Measurements from ENCODE around the gene AUNIP.

Gene AUNIP, protein sequence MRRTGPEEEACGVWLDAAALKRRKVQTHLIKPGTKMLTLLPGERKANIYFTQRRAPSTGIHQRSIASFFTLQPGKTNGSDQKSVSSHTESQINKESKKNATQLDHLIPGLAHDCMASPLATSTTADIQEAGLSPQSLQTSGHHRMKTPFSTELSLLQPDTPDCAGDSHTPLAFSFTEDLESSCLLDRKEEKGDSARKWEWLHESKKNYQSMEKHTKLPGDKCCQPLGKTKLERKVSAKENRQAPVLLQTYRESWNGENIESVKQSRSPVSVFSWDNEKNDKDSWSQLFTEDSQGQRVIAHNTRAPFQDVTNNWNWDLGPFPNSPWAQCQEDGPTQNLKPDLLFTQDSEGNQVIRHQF

DNA sequence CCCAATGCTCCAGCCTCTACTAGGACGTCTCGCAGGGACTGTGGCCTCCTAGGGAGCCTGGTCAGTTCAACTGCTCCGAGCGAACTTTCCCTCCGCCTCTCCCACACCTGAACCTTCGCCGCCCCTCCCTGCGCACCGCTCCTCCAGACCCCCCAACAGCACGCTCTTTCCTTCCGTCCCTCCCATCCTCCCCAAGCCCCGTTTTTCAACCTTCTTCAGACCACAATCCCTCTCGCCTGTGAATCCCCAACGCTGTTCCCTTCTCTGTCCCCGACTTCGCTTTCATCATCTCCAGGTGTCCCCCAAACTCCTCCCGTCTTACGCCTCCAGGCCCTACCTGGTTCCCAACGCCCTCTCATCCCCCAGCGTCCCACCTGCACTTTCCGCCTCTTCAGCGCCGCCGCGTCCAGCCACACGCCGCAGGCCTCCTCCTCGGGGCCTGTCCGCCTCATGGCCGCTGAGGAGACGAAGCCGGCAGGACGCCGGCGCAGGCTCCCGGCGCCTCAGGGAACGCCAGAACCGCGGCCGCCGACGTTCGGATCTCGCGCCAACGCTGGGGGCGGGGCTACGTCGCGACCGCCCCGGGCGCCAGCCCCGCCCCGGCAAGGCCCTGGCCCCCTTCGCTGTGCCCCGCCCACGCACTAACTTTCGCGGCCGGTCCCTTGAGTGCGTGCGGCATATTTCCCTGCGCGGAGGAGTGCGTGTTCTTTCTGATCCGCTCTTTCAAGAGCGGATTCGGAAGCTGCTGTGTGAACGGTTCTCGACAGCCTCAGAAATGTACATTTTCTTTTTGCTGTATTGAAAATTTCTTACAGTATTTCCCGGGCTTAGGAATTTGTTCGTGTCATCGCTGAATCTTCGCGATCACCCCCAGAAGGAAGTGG lies at the start of gene AUNIP:
TSS of gene AUNIP (minus strand) at position 552 of the 884 bp plus-strand sequence. CDS start at position 452, 100 bp downstream.
- DNase-seq = peak; percentile 70

DNA sequence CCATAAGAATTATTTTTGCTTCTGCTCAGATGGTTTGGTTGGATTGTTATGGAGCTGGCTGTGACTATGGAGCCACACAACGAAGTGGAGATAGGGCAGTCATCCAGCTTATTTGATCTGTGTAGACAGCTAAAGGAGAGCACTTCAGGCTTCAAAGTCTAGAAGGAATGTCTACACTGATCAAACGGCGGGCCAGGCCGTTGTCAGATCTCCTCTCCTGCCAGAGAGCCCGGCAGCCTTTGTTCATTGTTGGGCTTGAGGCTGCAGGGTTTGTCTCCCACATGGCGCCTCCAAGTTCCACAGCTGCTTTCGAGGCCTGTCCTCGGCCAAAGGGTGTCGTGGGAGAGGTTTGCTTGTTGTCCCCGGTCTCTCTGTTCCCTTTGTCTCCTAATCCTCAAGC lies 49.8 kb upstream of the AUNIP start:
- DNase-seq = no peak

DNA sequence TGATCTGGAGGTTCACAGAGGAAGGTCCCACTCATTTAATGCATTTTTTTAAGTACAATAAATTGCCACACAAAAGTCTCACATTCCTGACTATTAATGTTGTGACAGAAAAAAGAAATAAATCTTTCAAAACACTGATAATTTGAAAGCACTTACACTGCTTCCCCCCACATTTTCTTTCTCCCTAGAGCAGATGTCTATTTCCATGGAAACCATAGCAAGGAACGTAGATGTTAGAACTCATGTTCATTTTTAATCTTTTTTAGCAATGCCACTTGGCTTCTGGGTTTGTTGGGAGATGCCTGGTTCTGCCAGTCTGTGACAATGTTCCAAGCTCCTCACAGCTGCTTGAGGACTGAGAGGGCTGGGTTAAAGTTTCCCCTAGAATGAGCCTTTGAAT lies 48.9 kb upstream of the AUNIP start:
- no peak for DNase-seq

DNA sequence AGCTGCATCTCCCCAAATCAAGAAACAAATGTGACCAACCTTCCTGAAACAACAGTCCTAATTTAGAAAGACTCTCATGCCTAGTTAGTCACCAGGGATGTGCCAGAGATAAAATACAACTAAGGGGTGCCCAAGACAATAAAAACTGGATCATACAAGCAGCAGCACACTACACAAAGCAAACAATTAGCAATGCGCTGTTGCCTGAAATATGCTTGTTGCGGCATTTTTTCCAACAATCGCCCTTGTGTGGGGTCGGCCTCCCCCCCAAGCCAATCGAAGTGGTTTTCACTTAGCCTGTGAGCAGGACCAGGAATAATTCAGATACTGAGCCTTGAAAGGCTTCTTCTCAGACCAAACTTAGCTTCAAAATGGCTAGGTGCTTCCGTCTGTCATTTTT lies 48.3 kb upstream of the AUNIP start:
- DNase-seq = no peak

DNA sequence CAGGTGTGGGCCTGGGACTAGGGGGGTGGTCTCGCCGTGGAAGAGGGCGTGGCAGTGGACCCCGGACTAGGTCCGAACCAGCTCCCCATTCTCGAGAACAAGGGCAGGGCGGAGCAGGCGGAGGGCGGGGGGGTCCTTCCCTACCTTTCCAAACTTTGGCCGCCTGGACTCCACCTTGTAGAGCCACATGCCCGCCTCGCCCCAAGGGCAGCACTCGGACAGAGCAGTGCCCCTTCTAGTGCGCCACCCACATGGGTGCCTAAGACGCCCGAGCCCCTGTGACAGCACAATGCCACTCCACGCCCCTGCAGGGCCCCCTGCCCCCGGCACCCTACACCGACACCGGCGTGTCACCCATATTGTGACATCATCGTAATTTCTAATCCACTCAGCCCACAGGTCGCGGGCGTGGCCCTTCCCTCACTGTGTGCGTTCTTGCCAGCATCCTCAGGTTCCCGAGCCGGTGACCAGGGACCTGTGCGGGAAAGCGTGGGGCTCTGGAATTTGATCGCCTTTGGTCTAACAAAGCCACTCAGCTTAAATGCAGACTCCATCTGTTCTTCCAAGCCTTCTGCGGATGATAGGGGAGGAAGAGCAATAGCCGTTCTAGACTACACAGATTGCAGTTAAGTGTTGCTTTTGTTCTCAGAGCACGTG lies 47.5 kb upstream of the AUNIP start:
- peak; percentile 61 for DNase-seq

DNA sequence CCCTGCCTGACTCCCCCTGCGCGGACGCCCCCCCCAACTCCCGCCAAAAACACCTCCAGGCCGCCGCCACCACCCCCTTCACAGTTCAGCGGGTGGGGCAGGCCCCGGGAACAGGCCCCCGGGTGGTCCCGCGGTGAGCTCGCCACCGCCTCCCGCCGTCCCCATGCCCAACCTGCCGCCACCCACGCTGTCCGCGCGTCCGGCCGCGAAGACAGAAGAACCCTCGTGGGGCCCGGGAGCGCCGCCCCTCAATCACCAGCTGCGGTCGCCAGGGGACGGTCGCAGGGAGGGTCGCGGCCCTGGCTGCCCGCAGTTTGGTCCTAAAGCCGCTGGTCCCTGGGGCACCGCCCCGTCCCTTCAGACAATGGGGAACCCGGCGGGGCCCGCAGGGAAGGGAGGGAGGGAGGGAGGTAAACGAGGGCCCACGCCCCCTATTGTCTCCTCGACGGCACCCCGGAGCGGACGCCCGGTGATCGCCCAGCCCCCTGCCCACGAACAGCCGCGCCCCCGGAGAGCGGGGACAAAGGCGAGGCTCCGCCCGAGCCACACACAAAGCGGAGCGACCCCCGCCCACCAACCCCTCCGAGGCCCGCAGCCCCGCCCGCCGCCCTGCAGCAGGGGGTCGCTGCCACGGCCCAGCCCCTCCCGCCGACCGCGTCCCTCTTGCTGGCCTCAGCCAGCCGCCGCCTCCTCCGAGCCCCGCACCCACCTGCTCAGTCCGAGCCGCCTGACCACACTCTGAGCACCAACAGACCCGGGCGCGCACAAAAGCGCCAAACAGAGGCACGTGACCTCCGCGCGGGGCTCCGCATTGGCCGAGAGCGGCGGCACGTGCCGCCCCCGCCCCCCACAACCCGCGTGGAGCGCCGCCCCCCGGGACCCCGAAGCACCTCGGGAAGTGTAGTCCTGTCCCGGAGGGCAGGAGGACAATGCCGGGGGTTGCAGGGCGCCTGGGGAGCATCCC lies 46.7 kb upstream of the AUNIP start, which contains the start of gene STMN1:
TSS of gene STMN1 (minus strand) at position 740 of the 964 bp plus-strand sequence. CDS start 1,743 bp downstream, outside the sequence.
- DNase-seq = peak; percentile 94

DNA sequence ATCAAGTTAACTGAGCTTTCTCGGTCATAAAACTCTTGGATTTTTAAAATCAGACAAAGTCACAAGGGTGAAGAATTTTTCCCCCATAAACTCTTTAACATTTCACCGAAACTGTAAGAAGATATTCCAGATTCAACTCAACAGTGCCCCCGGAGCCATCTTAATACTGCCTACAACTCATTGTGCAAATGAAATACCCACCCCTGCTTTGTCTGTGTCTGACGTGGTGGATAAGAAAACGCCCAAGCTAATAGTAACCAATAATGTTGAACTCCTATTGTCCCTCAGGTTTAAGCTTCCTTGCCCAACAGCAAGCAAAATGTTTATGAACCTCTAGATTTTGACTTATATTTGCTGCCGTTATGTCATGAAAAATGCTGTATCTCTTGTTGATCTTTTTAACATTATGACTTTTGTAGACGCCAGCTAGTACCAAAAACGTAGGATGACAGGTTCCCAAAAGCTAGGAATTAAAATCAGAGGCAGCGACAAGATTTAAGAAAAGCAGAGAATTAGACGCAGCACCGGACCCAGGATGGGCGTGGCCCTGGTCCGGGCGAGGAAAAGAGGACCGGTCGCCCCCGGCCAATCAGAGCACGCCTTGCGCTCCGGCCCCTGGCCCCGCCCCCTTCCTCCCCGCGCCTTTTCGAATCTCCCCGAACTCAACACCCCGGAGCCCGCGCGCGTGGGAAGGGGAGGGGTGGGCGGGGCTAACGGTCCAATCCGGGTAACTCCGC lies 45.9 kb upstream of the AUNIP start:
- peak; percentile 94 for DNase-seq

DNA sequence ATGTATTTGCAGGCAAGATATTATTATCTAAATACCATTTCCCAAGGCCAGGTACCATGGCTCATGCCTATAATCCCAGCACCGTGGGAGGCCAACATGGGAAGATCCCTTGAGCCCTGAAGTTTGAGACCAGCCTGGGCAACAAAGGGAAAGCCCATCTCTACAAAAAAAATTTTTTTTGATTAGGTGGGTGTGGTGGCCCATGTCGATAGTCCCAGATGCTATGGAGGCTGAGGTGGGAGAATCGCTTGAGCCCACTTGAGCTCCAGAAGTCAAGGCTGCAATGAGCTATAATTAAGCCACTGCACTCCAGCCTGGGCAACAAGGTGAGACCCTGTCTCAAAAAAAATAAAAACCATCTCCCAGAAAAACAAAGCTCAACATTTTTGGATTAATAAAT lies 44.7 kb upstream of the AUNIP start:
- no peak for DNase-seq

DNA sequence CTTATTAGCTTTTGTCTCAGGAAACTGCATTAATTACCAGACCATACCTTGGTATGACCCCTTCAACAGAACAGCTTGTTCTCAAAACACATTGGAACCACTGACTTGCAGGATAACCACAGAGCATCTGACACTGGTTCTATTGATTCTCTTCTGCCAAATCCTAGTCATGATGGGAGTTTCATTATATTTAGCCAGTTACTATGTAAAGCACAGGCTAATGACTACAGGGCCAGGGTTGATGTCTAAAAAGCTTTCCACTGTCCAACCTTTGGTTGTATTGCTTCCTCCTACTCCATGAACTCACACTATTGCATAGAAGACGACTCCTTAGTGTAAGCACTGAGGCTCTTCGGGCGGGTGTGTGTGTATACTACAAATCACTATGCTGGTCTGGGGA lies 43.2 kb upstream of the AUNIP start:
- no peak for DNase-seq

DNA sequence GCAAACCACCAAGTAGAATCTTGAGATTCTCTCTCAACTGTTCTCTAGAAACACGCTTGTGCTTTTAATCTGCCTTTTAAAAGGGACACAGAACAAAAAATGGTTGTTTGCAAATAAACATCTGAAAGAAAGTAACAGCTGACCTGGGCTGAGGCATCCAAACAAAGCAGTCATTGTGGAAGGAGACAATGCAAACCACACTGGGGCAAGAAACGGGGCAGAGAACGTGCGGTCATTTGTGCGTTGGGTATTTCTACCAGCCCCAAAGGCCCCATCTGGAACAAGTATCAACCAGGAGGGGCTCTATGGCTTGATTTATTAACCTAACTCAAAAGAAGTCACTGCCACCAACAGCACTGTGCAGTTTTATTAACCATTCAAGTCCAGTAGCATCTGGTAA lies 41.0 kb upstream of the AUNIP start:
- no peak for DNase-seq

DNA sequence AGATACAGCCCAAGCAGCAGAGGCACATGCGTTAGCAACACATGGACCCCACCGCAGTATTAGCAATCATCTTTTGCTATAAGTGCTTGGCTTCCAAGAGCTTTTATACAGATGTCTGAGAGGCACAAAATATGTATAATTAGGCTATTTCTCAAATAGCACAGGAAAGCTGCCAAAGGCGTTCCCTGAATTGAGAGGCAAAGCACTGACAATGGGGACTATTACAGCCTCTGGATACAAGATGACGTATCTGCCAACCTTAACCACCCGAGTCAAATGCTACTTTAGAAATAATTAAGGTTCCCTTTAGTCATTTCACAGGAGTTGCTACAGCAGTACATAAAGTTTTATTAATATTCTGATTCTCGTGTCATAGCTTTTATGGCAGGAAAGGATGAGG lies 40.5 kb upstream of the AUNIP start:
- DNase-seq = peak; percentile 88

DNA sequence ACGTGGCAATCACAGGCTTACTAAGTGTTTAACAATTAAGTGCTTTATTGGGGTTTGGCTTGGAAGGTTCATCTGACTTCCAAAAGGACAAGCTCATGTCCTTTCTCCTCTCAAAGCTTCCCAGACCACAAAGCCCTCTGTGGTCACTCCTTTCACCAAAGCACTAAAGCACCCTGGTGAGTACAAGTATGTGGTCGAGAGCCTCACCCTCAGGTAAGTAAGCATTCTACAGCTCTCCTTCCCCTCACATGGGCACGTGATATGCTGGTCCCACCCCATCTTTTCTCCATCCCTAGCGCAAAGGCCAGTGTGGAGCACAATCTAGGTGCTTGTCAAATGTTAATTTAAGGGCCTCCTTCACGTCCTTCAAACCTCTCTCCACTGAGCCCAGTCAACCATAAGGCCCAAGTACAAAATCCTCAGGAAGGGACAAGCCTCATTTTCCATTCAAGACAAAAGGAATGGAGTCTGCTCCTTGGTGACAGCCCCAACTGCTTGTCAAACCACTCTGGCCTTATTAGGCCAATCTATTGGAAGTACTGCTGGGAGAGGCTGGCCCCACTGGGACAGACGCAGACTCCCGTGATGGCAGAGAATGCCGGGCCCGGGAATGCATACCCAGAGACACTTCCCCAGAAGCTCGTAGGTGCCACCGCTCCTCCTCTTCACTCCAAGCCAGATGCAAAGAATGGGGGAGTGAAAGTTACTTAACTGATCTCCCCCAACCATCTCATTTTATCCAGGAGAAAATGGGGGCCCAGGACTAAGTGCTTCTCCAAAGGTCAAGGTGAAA lies 39.2 kb upstream of the AUNIP start:
- DNase-seq = no peak

DNA sequence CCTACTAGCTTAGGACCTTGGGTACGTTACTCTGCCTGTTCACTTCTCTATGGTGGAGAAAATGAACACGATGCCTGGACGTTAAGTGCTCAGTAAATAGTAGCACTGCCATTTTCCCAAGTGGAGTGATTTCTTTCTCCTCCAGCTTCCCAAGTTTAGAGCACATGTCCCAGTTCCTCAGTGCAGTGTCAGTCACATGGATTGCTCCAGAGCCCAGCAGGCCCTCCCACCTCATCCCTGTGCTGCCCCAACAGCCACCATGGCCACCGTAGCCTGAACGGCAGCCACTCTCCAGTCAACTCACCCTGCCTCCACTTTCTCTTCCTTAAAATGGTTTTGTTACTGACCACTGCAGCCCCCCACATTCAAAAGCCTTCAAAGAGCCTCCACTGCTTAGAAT lies 38.5 kb upstream of the AUNIP start:
- no peak for DNase-seq

DNA sequence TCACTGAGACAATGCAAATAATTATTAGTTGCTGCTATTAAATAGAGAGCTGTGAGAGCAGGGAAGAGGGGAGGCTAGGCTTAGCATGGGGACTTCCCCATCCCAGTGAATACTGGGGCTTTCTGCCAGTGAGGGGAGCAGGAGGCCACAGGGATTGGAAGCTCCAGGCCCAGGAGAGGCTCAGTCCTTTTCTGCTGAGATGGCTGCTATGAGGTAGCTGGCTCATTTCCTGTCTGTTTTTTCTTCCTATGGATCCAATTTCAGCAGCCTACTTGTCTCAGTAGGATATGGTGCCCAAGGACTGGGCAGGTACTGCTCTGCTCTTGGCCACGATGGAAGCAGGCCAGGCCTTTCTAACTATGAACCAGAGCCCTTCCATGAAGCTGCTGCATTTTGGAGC lies 37.0 kb upstream of the AUNIP start:
- DNase-seq = no peak

DNA sequence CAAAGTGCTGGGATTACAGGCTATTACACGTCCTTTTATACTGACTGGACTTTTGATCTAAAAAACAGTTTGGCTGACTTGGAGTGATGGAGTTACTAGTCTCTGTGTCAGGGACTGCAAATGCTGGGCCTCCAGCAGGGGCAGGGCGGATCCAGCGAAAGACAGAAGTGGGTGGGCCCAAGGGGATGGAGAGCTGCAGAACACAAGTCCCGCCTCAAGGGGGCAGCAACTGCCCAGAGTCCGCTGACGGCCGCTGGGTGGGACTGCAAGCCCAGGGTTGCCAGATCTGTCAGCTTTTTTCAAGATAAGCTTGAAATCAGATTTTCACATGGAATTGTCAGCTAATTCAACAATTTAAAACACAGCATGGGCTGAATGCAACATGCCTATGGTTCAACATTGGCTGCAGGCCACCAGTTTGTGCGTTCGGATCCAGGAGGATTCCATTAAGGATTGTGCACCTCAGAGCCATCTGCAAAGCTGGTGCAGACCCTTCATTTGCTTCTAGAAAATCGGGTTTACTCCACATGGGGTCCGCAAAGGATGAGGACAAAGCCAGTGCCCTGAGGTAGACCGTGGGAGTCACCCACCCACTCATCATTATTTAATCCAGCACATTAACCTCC lies 36.2 kb upstream of the AUNIP start:
- DNase-seq = peak; percentile 88

DNA sequence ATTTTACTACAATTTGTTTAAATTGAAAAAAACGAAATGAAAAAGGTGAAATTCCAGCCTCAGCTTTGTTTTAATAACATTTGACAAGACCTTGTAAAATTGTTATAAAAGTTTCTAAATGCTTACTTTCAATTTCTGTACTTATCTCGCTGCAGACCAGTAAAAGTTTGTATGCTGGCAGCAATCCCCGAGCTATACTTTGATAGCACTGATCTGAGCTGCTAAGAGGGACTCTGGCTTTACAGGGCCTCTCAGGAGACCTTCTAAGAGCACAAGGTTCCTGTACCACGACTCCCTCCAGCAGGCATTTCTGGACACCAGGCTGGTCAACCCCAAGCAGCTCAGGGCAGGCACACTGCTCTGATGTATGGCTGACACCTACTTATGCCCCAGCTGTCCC lies 33.9 kb upstream of the AUNIP start:
- no peak for DNase-seq

DNA sequence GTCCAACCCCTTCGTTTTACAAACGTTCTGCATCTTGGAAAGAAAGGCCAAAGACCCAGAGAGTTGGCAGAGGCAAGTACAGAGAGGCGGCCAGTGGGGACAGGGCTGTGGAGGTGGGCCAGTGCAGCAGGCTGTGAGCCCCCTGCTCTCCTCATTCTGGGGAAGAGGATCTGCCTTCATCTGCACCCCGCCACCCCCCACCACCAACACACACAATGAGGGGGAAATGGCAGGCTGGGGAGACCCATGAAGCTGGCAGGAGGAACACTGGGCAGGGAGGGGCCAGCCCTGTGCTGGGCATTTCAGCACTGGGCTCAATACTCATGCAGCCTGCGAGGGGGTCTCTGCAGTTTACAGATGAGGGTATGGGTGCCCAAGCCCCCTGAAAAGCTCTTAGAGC lies 32.3 kb upstream of the AUNIP start:
- DNase-seq = no peak

DNA sequence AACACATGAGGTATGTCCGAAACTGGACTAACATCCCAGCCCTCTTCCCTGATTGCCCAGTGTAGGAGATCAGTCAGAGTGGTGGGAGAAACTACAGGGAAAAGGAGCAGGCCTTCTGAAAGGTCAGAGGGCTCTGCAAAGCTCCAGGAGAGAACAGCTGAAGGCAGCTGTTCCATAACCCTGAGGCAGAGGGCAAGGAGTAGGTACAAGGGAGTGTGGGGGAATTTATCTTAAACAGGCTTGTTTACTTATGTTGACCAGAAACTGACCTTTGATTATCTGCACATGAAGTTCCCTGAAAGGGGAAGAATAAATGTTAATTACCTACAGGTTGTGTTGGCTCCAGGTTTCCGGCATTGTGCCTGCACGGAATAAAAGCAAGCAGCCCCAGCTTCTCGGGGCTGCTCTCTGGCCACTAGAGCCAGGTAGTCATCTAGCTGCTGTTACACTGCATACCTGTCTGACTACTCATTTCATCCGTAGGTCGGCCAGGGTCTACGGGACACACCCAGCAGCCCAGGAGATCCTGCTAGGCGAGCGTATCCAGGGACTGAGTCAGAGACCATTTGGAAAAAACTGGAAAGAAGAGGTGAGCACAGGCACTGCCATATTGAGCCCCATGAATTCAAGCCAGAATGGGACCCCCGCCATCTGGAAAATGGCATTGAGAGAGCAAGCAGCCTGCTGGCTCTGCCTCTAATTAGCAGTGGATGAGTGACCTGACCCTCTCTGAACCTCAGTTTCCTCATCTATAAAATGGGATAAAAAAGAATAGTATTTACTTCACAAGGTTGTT lies 31.2 kb upstream of the AUNIP start:
- no peak for DNase-seq

DNA sequence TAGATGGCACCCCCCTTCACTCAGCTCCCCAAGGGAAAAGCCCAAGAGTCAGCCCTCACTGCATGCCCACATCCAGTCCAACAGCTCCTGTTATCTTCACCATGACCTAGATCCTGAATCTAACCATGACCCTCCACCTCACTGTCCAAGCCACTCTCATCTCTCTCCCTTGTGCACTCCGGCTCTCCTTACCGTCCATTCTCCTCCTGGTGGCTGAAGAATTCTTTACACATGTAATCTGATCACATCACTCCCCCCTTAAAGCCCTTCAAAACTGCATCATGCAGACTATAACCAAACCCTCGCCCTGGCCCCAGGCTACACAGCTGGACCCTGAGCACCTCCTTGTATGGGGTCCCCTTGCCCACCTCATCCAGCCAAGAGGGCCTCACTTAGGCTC lies 30.2 kb upstream of the AUNIP start:
- no peak for DNase-seq
